K562 (cell line): Measurements from ENCODE around the gene COL9A3. TPM values are rescaled to one million over a fixed set of nuclear protein-coding genes. Genes with fewer than 3 reads are reported as not detected.
A peak's percentile ranks its signal among the peaks of the same experiment; 100 is the strongest.

ENCODE experiments used
- C11orf30 ChIP-seq: fragments of 450-650 bp; IDR thresholded peaks from 2 replicates; pipeline ENCODE4 v1.6.1; 2016; ENCODE audit warnings: low read depth, mild to moderate bottlenecking
- CBX8 ChIP-seq: fragments of 200-600 bp; sonication (generic); IDR thresholded peaks from 2 replicates; pipeline ENCODE4 v1.6.1; 2012; ENCODE audit warnings: borderline replicate concordance, mixed run types, low read depth, mild to moderate bottlenecking, moderate library complexity, mixed read lengths, low read length, control low read depth, inconsistent platforms; ENCODE audit not compliant: poor library complexity, severe bottlenecking; ENCODE audit errors: extremely low read depth
- CEBPZ ChIP-seq: fragments of 150-350 bp; IDR thresholded peaks from 2 replicates; pipeline ENCODE4 v1.6.1; 2014; ENCODE audit warnings: low read depth, mild to moderate bottlenecking, low read length, borderline replicate concordance
- CXXC5 ChIP-seq: fragments of 250-450 bp; sonication (Bioruptor Pico); IDR thresholded peaks from 2 replicates; pipeline ENCODE4 v1.8.0; 2022; ENCODE audit warnings: inconsistent platforms, mild to moderate bottlenecking, moderate library complexity
- DACH1 ChIP-seq: fragments of 450-650 bp; IDR thresholded peaks from 2 replicates; pipeline ENCODE4 v1.6.1; 2018; ENCODE audit not compliant: partially characterized antibody
- DMBX1 ChIP-seq: fragments of 250-450 bp; sonication (Bioruptor Pico); IDR thresholded peaks from 2 replicates; pipeline ENCODE4 v1.8.0; 2022; ENCODE audit warnings: inconsistent platforms, mild to moderate bottlenecking, moderate library complexity, borderline replicate concordance
- ETV5 ChIP-seq: sonication (generic); formaldehyde crosslinking; IDR thresholded peaks from 2 replicates; pipeline ENCODE4 v1.4.0; 2020; ENCODE audit warnings: low read depth, mild to moderate bottlenecking, missing genetic modification reagents
- GATA2 ChIP-seq: sonication (generic); formaldehyde crosslinking; IDR thresholded peaks from 2 replicates; pipeline ENCODE4 v1.4.0; 2020; ENCODE audit warnings: mild to moderate bottlenecking, missing genetic modification reagents
- HDAC3 ChIP-seq: fragments of 450-650 bp; IDR thresholded peaks from 2 replicates; pipeline ENCODE4 v1.6.1; 2018; ENCODE audit warnings: borderline replicate concordance, mild to moderate bottlenecking, moderate library complexity; ENCODE audit not compliant: partially characterized antibody
- KHSRP ChIP-seq: fragments of 450-650 bp; IDR thresholded peaks from 2 replicates; pipeline ENCODE4 v1.6.1; 2017
- MITF ChIP-seq: IDR thresholded peaks from 2 replicates; pipeline ENCODE4 v1.6.1; 2014; ENCODE audit warnings: antibody characterized with exemption
- NR1H2 ChIP-seq: sonication (generic); formaldehyde crosslinking; IDR thresholded peaks from 2 replicates; pipeline ENCODE4 v1.4.0; 2020; ENCODE audit warnings: mild to moderate bottlenecking, missing genetic modification reagents
- PHF20 ChIP-seq: fragments of 450-650 bp; IDR thresholded peaks from 2 replicates; pipeline ENCODE4 v1.6.1; 2018; ENCODE audit not compliant: partially characterized antibody
- PRMT5 ChIP-seq: sonication (generic); formaldehyde crosslinking; IDR thresholded peaks from 2 replicates; pipeline ENCODE4 v1.5.0; 2020; ENCODE audit warnings: missing genetic modification reagents
- RAD51 ChIP-seq: fragments of 450-650 bp; IDR thresholded peaks from 2 replicates; pipeline ENCODE4 v1.7.1; 2016; ENCODE audit warnings: low read depth, mild to moderate bottlenecking, borderline replicate concordance
- SMARCA4 ChIP-seq: fragments of 450-650 bp; IDR thresholded peaks from 2 replicates; pipeline ENCODE4 v1.6.1; 2016
- SRF ChIP-seq, 2 experiments: fragments of 250-450, 450-650 bp in 1 of 2; sonication (Bioruptor Pico) in 1 of 2; sonication (generic) in 1 of 2; formaldehyde crosslinking; IDR thresholded peaks; 2 replicates each; pipeline versions ENCODE4 v1.5.0 to v1.5.1; 2020 to 2022; ENCODE audit warnings: mild to moderate bottlenecking in 1 of 2, missing genetic modification reagents in 1 of 2
- ZC3H11A ChIP-seq: IDR thresholded peaks from 2 replicates; pipeline ENCODE4 v1.6.1; 2012; ENCODE audit warnings: low read depth, low read length, improper control_type of control experiment
- ZC3H8 ChIP-seq: fragments of 450-650 bp; IDR thresholded peaks from 2 replicates; pipeline ENCODE4 v1.6.1; 2017
- ZHX1 ChIP-seq: fragments of 150-350 bp; conservative IDR thresholded peaks from 2 replicates; pipeline ENCODE4 v1.6.1; 2014; ENCODE audit warnings: low read length
- ZNF140 ChIP-seq: fragments of 250-450 bp; sonication (Bioruptor Pico); IDR thresholded peaks from 2 replicates; pipeline ENCODE4 v1.8.0; 2021; ENCODE audit warnings: moderate library complexity, mild to moderate bottlenecking, inconsistent platforms
- ZNF165 ChIP-seq: fragments of 250-450 bp; sonication (Bioruptor Pico); IDR thresholded peaks from 2 replicates; pipeline ENCODE4 v1.4.0; 2020; ENCODE audit warnings: borderline replicate concordance
- polyA plus RNA-seq, 8 experiments: library from polyadenylated mRNA; depleted of rRNA in 4 of 8; stranded (reverse) in 5 of 8; unstranded in 3 of 8; fragments of >200 nt; fragmentation: Nextera tagmentation in 2 of 8; fragmentation: Illumina TruSeq in 1 of 8; extraction: Ambion mirVana in 2 of 8; extraction: Trizol in 1 of 8; gene quantifications; 2 replicates each; pipeline versions ENCODE4 v1.2.1 to v1.2.3, GENCODE V29; 2011 to 2014; ENCODE audit warnings: inconsistent platforms in 1 of 8, missing spikeins in 1 of 8
- total RNA-seq, 7 experiments: library from RNA; depleted of rRNA in 6 of 7; stranded (reverse); fragments of >200 nt in 6 of 7; fragmentation: Illumina TruSeq in 2 of 7; extraction: Trizol in 2 of 7; gene quantifications; 2 replicates each; pipeline versions ENCODE4 v1.2.1 to v1.2.3, GENCODE V29; 2011 to 2021; ENCODE audit warnings: low replicate concordance in 1 of 7

The COL9A3 gene
- total and polyA plus RNA-seq, 9 of the 15 experiments (the other 6 are each of a cell fraction or from before 2014, with no cell fraction given): 0.14 to 3.6 (median 0.88) TPM; not detected in 1

GRCh38 chr20:62822788-62823651 lies 6.2 kb downstream of the COL9A3 start (continued):
- no peak for TF ChIP-seq ZC3H11A
- peak; percentile 25 for TF ChIP-seq DACH1
- TF ChIP-seq GATA2 (CRISPR knock-in tag): peak; percentile 95
- TF ChIP-seq ZNF165 (CRISPR knock-in tag): no peak
- no peak for TF ChIP-seq C11orf30
- no peak for TF ChIP-seq ZHX1
- TF ChIP-seq MITF: no peak
- TF ChIP-seq ZC3H8: no peak
- no peak for TF ChIP-seq RAD51
- peak in 1 of 2 experiments; percentile 43; a peak in 2 of 4 replicates for TF ChIP-seq SRF (CRISPR knock-in tag; IDR thresholded peaks at IDR 0.05)
- no peak for TF ChIP-seq NR1H2 (CRISPR knock-in tag)
- TF ChIP-seq ETV5 (CRISPR knock-in tag): 0 out of 2 replicates have a peak, but pooled peaks have one; percentile 22
- TF ChIP-seq PRMT5 (CRISPR knock-in tag): no peak
- no peak for TF ChIP-seq ZNF140 (CRISPR knock-in tag)
- TF ChIP-seq KHSRP: no peak
- TF ChIP-seq PHF20: no peak
- TF ChIP-seq CXXC5 (CRISPR knock-in tag): peak; percentile 43; the same call in 1 of the 2 replicates
- no peak for TF ChIP-seq DMBX1
- no peak for TF ChIP-seq CEBPZ
- no peak for TF ChIP-seq HDAC3
- TF ChIP-seq CBX8: no peak
- no peak for TF ChIP-seq SMARCA4
